Endothelial cell of umbilical vein (primary cell): Measurements from ENCODE around the gene IRX3. TPM values are rescaled to one million over a fixed set of nuclear protein-coding genes. Genes with fewer than 3 reads are reported as not detected.

Source experiments
- BruUV-seq: library from RNA; stranded (reverse); fragments of 400-500 nt; replicated peaks from 2 replicates; lab custom pipeline; 2021; lab: Mats Ljungman, UMichigan
- CTCF ChIA-PET: fragments of 300-600, 350-600 bp; sonication (Branson Sonifier 250); formaldehyde crosslinking; loops from one replicate; lab custom pipeline; 2021; ENCODE audit warnings: antibody characterized with exemption, inconsistent platforms; lab: Charles Lee
- POLR2A ChIA-PET: fragments of 300-600, 350-600 bp; sonication (Branson Sonifier 250); formaldehyde crosslinking; loops from one replicate; lab custom pipeline; 2021; ENCODE audit warnings: antibody characterized with exemption, inconsistent platforms; lab: Charles Lee
- DNase-seq: peaks from one replicate; pipeline ENCODE4 v3.0.0-alpha.2; 2011; ENCODE audit warnings: low read depth, low spot score
- FAIRE-seq: peaks from 2 replicates; lab custom pipeline; 2011; peaks lifted over from hg19 to GRCh38; lab: Jason Lieb, UNC
- H2AFZ ChIP-seq: 2 replicates; pipeline ENCODE4 v1.6.0; 2012; ENCODE audit warnings: low read depth, low read length, control low read depth, inconsistent platforms
- H3K27ac ChIP-seq: 2 replicates; pipeline ENCODE4 v1.5.1; 2011; ENCODE audit warnings: low read depth, mild to moderate bottlenecking, control low read depth, low read length, moderate library complexity; ENCODE audit not compliant: insufficient read depth
- H3K27me3 ChIP-seq, 2 experiments: 2 replicates each; pipeline versions ENCODE4 v1.6.0 to v1.6.1; 2011; ENCODE audit warnings: low read length in 2 of 2, mixed read lengths in 1 of 2; ENCODE audit not compliant: control insufficient read depth in 2 of 2, insufficient read depth in 2 of 2
- H3K36me3 ChIP-seq, 2 experiments: 2 replicates in 1 of 2; 3 replicates in 1 of 2; pipeline ENCODE4 v1.5.1; 2011; ENCODE audit warnings: low read length in 2 of 2, mild to moderate bottlenecking in 1 of 2, moderate library complexity in 1 of 2; ENCODE audit not compliant: control insufficient read depth in 2 of 2, insufficient read depth in 2 of 2; ENCODE audit errors: extremely low read depth in 1 of 2
- H3K4me1 ChIP-seq: 3 replicates; pipeline ENCODE4 v1.5.1; 2011; ENCODE audit warnings: mild to moderate bottlenecking, low read length; ENCODE audit not compliant: control insufficient read depth, insufficient read depth; ENCODE audit errors: extremely low read depth
- H3K4me2 ChIP-seq: 2 replicates; pipeline ENCODE4 v1.6.1; 2011; ENCODE audit warnings: low read length, control low read depth, mixed read lengths; ENCODE audit not compliant: insufficient read depth
- H3K4me3 ChIP-seq, 3 experiments: fragments of 200-600 bp in 1 of 3; sonication (generic), shearing (Covaris generic) in 1 of 3; replicated peaks in 1 of 3; 2 replicates each; pipeline ENCODE4 v1.5.1; 2011 to 2016; ENCODE audit warnings: control low read depth in 3 of 3, low read length in 3 of 3, mild to moderate bottlenecking in 2 of 3, inconsistent platforms in 1 of 3, low read depth in 1 of 3, moderate library complexity in 1 of 3; ENCODE audit not compliant: insufficient read depth in 1 of 3
- H3K79me2 ChIP-seq: 2 replicates; pipeline ENCODE4 v1.6.0; 2012; ENCODE audit warnings: low read length, inconsistent platforms; ENCODE audit not compliant: control insufficient read depth, insufficient read depth
- H3K9ac ChIP-seq: replicated peaks from 2 replicates; pipeline ENCODE3; 2011; ENCODE audit warnings: low read length, control low read depth; ENCODE audit not compliant: insufficient read depth; ENCODE audit errors: extremely low read depth
- H3K9me1 ChIP-seq: replicated peaks from 3 replicates; pipeline ENCODE4 v1.6.0; 2011; ENCODE audit warnings: mild to moderate bottlenecking, low read length; ENCODE audit not compliant: control insufficient read depth, insufficient read depth; ENCODE audit errors: extremely low read depth
- H3K9me3 ChIP-seq: replicated peaks from 2 replicates; pipeline ENCODE4 v1.5.1; 2012; ENCODE audit warnings: low read length, inconsistent platforms; ENCODE audit not compliant: control insufficient read depth, insufficient read depth
- H4K20me1 ChIP-seq: replicated peaks from 2 replicates; pipeline ENCODE3; 2011; ENCODE audit warnings: mild to moderate bottlenecking, low read length; ENCODE audit not compliant: control insufficient read depth, insufficient read depth; ENCODE audit errors: extremely low read depth
- JUN ChIP-seq: IDR thresholded peaks from 2 replicates; pipeline ENCODE4 v1.6.1; 2011; ENCODE audit warnings: borderline replicate concordance, low read depth; ENCODE audit not compliant: insufficient read length, insufficient read depth
- MYC ChIP-seq: IDR thresholded peaks from one replicate; pipeline ENCODE4 v1.6.1; 2011; ENCODE audit warnings: mild to moderate bottlenecking, low read depth, low read length
- POLR2A ChIP-seq: IDR thresholded peaks from 2 replicates; pipeline ENCODE4 v1.6.1; 2012; ENCODE audit warnings: low read depth, mild to moderate bottlenecking, control low read depth, low read length
- POLR2AphosphoS5 ChIP-seq: IDR thresholded peaks from 2 replicates; pipeline ENCODE4 v1.6.1; 2012; ENCODE audit warnings: low read depth, mild to moderate bottlenecking, control low read depth, low read length, moderate library complexity; ENCODE audit not compliant: insufficient read depth
- dilution Hi-C: fragments of 300-500 bp; cut with MboI; formaldehyde crosslinking; loops from one replicate; pipeline ENCODE4 v1.15.0; 2019; ENCODE audit warnings: low sequenced_read_pairs; ENCODE audit not compliant: extremely low pct_ligation_motif_present
- intact Hi-C: fragments of 100-400 bp; cut with micrococcal nuclease; formaldehyde crosslinking; loops from one replicate; pipeline ENCODE4 v1.10.0; 2022
- polyA plus RNA-seq, 4 experiments: library from polyadenylated mRNA; depleted of rRNA in 3 of 4; stranded (reverse) in 3 of 4; unstranded in 1 of 4; fragments of >200 nt; gene quantifications; 2 replicates each; pipeline versions ENCODE4 v1.2.1 to v1.2.3, GENCODE V29; 2011 to 2012; ENCODE audit warnings: missing spikeins in 1 of 4
- total RNA-seq: library from RNA; stranded (reverse); gene quantifications from 2 replicates; pipeline ENCODE4 v1.2.3, GENCODE V29; 2021

IRX3 gene
- total and polyA plus RNA-seq, 2 donors (not counting 3 experiments of a cell fraction or from before 2014, with no cell fraction given): not detected

DNA sequence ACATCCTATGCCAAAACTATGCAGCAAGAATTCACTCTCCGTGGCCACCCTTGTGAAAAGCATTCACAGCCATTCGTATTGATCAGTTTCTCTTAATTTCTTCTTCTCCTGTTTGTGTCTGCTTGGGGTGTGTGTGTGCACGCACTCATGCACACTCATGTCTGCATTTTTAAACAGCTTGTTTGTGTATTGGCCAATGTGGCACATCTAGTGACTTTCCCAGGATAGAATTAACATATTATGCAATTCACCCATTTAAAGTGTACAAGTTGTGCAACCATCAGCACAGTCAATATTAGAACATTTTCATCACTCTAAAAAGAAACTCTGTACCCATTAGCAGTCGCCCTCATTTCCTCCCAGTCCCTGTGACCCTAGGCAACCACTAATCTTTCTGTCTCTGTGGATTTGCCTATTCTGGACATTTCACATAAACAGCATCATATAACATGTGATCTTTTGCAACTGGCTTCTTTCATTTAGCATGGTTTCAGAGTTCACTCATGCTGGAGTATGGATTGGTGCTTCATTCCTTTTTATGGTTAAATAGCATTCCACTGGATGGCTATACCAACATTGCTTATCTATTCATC, 20.1 kb downstream of the IRX3 start:
- FAIRE-seq: no peak
- H3K4me2 ChIP-seq: no peak overlapping the region
- DNase-seq: no peak
- H3K9ac ChIP-seq: no peak overlapping the region
- H3K79me2 ChIP-seq: no peaks in the 10 kb centered on the region
- dilution Hi-C loops: no loop called here
- ChIA-PET CTCF (no interaction called here), POLR2A (no interaction called here)
- no peaks in the 10 kb centered on the region for H4K20me1 ChIP-seq
- intact Hi-C loops: no loop called here
- H3K9me1 ChIP-seq: no peaks in the 10 kb centered on the region
- no peaks in the 10 kb centered on the region for H3K4me1 ChIP-seq
- H2AFZ ChIP-seq: no peak overlapping the region
- no peak overlapping the region for H3K27ac ChIP-seq
- no peak overlapping the region for H3K4me3 ChIP-seq
- peaks cover 0 to 2% of the 10 kb centered on the region in 2 experiments for H3K27me3 ChIP-seq
- H3K9me3 ChIP-seq: no peaks in the 10 kb centered on the region
- TF ChIP-seq POLR2A: no peak
- no peak for TF ChIP-seq MYC
- H3K36me3 ChIP-seq: no peaks in the 10 kb centered on the region
- BruUV-seq: no TSS peak

DNA sequence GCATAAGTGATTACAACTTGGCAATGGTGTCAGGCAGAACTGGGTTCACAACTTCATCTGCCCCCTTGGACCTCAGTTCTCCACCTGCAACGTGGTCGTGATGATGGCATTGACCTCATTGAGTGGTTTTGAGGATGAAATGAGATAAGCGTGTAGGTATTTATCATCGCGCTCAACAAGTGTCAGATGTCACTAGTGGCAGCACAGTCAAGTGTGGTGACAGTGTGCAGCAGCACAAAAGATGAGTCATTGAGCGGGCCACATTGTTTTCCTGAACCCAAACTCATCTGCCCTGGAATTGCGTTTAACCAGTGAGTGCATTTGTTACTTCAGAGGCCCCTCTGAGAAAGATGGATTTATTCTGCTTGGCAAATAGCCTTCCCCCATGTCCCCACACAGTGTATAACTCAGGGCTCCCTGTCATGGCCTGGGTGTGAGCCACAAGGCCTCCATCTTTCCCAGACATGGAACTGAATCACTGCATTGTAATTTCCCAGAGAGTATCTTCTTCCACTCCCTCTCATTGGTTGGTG, 20.9 kb downstream of the IRX3 start:
- CTCF ChIA-PET: interaction anchor here (1.2 kb wide), 1 partner anchor 17 kb away, joined by 4 read pairs; no protein-coding TSS in a partner anchor
- intact Hi-C loops: no loop called here
- no peak for DNase-seq

More for the DNA sequence above, 20.9 kb downstream of the IRX3 start:
- no peak overlapping the region for H3K27ac ChIP-seq
- no peaks in the 10 kb centered on the region for H3K4me1 ChIP-seq
- H4K20me1 ChIP-seq: no peaks in the 10 kb centered on the region
- dilution Hi-C loops: no loop called here
- H3K9me1 ChIP-seq: no peaks in the 10 kb centered on the region
- no peaks in the 10 kb centered on the region for H3K9me3 ChIP-seq
- no TSS peak for BruUV-seq
- FAIRE-seq: no peak
- POLR2A ChIA-PET: no interaction called here
- H3K36me3 ChIP-seq: no peaks in the 10 kb centered on the region
- no peak overlapping the region for H3K4me2 ChIP-seq
- no peak overlapping the region for H2AFZ ChIP-seq
- H3K9ac ChIP-seq: no peak overlapping the region
- H3K79me2 ChIP-seq: no peaks in the 10 kb centered on the region
- TF ChIP-seq POLR2AphosphoS5 (no peak), JUN (no peak)
- H3K27me3 ChIP-seq: no peaks in the 10 kb centered on the region
- H3K4me3 ChIP-seq: no peak overlapping the region
